ENCODE measurements around the gene HDHD5.

HDHD5 gene

DNA sequence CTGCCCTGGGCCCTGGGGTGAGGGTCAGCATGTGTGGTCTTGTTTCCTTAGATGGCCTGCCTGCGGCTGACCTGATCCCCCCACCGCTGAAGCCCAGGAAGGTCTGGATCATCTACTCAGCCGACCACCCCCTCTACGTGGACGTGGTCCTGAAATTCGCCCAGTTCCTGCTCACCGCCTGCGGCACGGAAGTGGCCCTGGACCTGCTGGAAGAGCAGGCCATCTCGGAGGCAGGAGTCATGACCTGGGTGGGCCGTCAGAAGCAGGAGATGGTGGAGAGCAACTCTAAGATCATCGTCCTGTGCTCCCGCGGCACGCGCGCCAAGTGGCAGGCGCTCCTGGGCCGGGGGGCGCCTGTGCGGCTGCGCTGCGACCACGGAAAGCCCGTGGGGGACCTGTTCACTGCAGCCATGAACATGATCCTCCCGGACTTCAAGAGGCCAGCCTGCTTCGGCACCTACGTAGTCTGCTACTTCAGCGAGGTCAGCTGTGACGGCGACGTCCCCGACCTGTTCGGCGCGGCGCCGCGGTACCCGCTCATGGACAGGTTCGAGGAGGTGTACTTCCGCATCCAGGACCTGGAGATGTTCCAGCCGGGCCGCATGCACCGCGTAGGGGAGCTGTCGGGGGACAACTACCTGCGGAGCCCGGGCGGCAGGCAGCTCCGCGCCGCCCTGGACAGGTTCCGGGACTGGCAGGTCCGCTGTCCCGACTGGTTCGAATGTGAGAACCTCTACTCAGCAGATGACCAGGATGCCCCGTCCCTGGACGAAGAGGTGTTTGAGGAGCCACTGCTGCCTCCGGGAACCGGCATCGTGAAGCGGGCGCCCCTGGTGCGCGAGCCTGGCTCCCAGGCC, 50.6 kb downstream of the HDHD5 start:
- in situ Hi-C loops (cut with MboI; ENCODE audit: low sequenced_read_pairs, unreplicated experiment) = no loop called here
- TF ChIP-seq, protein P1, sequence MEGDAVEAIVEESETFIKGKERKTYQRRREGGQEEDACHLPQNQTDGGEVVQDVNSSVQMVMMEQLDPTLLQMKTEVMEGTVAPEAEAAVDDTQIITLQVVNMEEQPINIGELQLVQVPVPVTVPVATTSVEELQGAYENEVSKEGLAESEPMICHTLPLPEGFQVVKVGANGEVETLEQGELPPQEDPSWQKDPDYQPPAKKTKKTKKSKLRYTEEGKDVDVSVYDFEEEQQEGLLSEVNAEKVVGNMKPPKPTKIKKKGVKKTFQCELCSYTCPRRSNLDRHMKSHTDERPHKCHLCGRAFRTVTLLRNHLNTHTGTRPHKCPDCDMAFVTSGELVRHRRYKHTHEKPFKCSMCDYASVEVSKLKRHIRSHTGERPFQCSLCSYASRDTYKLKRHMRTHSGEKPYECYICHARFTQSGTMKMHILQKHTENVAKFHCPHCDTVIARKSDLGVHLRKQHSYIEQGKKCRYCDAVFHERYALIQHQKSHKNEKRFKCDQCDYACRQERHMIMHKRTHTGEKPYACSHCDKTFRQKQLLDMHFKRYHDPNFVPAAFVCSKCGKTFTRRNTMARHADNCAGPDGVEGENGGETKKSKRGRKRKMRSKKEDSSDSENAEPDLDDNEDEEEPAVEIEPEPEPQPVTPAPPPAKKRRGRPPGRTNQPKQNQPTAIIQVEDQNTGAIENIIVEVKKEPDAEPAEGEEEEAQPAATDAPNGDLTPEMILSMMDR (IDR thresholded peaks at IDR 0.05; ENCODE audit: borderline replicate concordance, control extremely low read depth, extremely low read depth, insufficient read depth, missing control alignments) = no peak
- DNase-seq (ENCODE audit: low spot score) = peak; percentile 16

DNA sequence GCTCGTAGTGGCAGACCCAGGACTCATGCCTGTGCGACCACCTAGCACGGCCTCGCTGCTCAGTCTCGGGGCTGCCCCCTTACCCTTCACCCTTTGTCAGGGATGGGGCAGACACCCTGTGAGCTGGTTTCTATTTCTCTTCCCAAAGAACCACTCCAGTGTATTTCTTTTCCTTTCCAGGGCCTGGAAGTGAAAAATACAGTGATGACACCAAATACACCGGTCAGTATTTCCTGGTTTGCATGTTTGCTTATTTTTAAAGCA, 51.6 kb downstream of the HDHD5 start:
- TF ChIP-seq, protein P1 (IDR thresholded peaks at IDR 0.05; ENCODE audit: borderline replicate concordance, control extremely low read depth, extremely low read depth, insufficient read depth, missing control alignments) = no peak
- DNase-seq (ENCODE audit: low spot score) = peak; percentile 22
- in situ Hi-C loops (cut with MboI; ENCODE audit: low sequenced_read_pairs, unreplicated experiment) = no loop called here

DNA sequence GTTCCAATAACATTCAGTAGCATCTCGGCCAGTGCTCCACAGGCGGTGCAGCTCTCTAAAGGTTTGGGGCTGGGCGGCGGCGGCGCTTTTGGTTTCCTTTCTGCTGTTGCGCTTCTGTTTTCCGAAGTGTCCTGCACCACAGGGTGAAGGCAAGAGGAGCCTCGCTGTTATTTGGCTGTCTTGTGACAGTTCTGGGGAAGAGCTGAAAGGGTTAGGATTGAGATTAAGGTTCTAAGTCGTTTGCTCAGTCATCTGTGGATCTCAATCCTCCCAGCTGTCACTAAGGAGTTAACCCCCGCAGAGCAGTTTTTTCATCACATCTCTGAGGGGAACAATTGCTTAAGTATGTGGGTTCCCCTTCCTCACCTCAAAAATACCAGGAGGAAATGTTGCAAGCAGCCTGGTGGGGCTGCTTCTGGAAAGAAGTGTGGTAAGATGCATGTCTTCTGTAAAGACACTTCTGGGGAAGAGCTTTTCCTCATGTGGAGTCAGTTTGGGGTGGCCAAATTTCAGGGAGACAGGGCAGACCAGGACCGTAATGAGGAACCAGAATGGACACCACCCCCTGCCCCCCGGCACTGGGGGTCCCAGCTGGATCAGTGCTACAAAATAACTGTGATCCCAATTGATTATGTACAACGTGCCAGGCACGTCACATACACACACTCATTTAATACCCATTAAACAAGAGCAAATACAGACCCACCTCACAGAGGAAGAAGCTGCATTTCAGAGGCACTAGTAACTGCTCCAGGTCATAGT, 52.1 kb downstream of the HDHD5 start:
- TF ChIP-seq, protein P1 (IDR thresholded peaks at IDR 0.05; ENCODE audit: borderline replicate concordance, control extremely low read depth, extremely low read depth, insufficient read depth, missing control alignments) = no peak
- peak; percentile 33 for DNase-seq (ENCODE audit: low spot score)
- in situ Hi-C loops (cut with MboI; ENCODE audit: low sequenced_read_pairs, unreplicated experiment) = no loop called here

DNA sequence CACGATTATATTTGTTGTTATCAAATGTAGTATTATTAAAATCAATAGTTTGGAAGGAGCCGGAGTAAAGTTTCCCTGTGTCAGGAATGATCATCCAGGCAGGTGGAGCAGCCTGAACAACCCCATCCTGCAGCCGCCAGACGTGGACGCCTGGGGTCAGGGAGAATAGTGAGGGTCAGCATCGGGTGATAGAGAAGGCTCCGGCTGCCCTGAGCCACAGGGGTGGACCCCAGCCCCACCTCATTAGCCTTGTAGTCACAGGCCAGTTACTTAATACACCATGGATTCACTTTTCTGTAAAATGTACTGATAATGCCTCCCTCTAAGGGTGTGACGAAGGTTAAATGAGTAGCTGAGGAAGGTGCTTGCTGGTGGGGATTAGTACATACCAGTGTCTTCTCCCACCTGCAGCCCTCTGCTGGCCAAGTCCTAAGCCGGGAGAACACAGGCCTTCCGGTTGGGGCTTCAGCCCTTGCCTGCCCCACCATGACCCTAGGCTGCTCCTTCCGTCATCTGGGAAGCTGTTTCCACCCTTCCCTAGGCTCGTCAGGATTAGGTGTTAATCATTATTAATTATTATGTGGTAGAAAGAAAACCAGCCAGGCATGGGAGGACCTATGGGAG, 52.8 kb downstream of the HDHD5 start:
- peak; percentile 33 for DNase-seq (ENCODE audit: low spot score)
- in situ Hi-C loops (cut with MboI; ENCODE audit: low sequenced_read_pairs, unreplicated experiment) = no loop called here
- TF ChIP-seq, protein P1 (IDR thresholded peaks at IDR 0.05; ENCODE audit: borderline replicate concordance, control extremely low read depth, extremely low read depth, insufficient read depth, missing control alignments) = peak; percentile 2

DNA sequence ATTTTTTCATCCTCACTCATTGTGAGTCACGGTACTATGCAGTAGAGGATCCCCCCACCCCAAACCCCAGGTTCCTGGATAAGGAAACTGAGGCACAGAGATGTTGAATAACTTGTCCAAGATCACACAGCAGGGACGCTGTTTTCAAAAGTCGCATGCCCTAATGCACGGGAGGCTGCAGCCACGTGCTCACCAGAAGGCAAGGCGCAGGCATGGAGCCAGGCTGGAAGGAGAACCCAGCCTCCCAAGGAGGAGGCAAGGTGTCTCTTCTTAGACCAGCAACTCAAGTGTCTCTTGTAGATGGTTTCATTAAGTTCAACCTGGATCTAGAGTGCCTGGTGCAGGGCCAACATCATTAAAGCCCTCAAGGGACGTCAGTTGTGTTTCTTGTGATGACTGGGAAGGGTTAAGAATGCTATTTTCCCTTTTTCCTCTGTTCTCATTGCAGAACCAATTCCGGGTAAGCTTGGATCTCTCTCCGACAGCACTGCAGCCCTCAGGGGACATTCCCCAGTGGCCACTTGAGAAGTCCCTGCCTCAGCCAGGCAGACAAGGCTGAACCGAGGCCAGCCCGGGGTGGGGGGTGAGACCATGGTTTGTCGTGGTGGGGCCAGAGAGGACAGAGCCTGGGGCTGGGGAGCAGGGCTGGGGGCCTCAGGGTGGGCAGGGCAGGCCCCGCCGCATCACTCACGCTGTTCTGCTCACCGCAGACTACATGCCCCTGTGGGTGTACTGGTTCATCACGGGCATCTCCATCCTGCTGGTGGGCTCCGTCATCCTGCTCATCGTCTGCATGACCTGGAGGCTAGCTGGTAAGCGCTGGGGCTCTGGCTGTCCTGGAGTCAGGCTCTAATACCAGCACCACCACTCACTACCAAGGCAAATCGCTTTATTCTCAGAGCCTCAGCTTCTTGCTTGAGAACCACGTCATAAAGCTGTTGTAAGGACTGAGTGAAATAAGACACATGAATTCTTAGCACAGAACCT, 53.6 kb downstream of the HDHD5 start:
- peak; percentile 17 for DNase-seq (ENCODE audit: low spot score)
- in situ Hi-C loops (cut with MboI; ENCODE audit: low sequenced_read_pairs, unreplicated experiment) = no loop called here
- TF ChIP-seq, protein P1 (IDR thresholded peaks at IDR 0.05; ENCODE audit: borderline replicate concordance, control extremely low read depth, extremely low read depth, insufficient read depth, missing control alignments) = no peak

Data from GM13976 (cell line).